IMR-90 (cell line): ENCODE data around the gene ORC2.
"Not testable (repeated sequence)": the region's sequence is repeated elsewhere in the genome, so short reads cannot be mapped to it uniquely, and the experiment has no call there.

Experiments
- CHD1 ChIP-seq: IDR thresholded peaks from 2 replicates; pipeline ENCODE4 v1.6.1; 2012; ENCODE audit warnings: low read depth, low read length, improper control_type of control experiment
- CTCF ChIP-seq: conservative IDR thresholded peaks from 2 replicates; pipeline ENCODE4 v1.5.1; 2012; ENCODE audit warnings: mild to moderate bottlenecking, low read depth, low read length, improper control_type of control experiment
- ELK1 ChIP-seq: fragments of 150-350 bp; IDR thresholded peaks from 2 replicates; pipeline ENCODE4 v1.6.1; 2016; ENCODE audit warnings: low read depth, mild to moderate bottlenecking, low read length, moderate library complexity, borderline replicate concordance
- POLR2A ChIP-seq: IDR thresholded peaks from 2 replicates; pipeline ENCODE4 v1.6.1; 2012; ENCODE audit warnings: mild to moderate bottlenecking, low read depth, low read length
- RCOR1 ChIP-seq: IDR thresholded peaks from 2 replicates; pipeline ENCODE4 v1.6.1; 2012; ENCODE audit warnings: mild to moderate bottlenecking, low read length, improper control_type of control experiment; ENCODE audit not compliant: insufficient replicate concordance
- RFX5 ChIP-seq: IDR thresholded peaks from 2 replicates; pipeline ENCODE4 v1.8.0; 2012; ENCODE audit warnings: low read depth, mild to moderate bottlenecking, low read length, moderate library complexity

GRCh38 chr2:200970057-200970456 lies 6.6 kb upstream of the ORC2 start:
- TF ChIP-seq CHD1, CTCF, ELK1, RFX5, POLR2A, RCOR1: not testable (repeated sequence)
